Loucy (cell line): Measurements from ENCODE around the gene TMEM18.
A peak's percentile ranks its signal among the peaks of the same experiment; 100 is the strongest.

Source experiments
- H2AFZ ChIP-seq: fragments of 200-600 bp; sonication (generic); 2 replicates; pipeline ENCODE4 v1.6.0; 2016; ENCODE audit warnings: antibody characterized with exemption, mild to moderate bottlenecking, low read length, moderate library complexity
- H3F3A ChIP-seq: fragments of 200-600 bp; 2 replicates; pipeline ENCODE4 v1.6.0; 2016; ENCODE audit warnings: antibody characterized with exemption, low read depth, mild to moderate bottlenecking
- H3K27me3 ChIP-seq: fragments of 200-600 bp; sonication (generic); 2 replicates; pipeline ENCODE4 v1.6.1; 2014; ENCODE audit warnings: low read length, mild to moderate bottlenecking; ENCODE audit not compliant: insufficient read depth, poor library complexity, severe bottlenecking
- H3K36me3 ChIP-seq: fragments of 200-600 bp; sonication (generic); 2 replicates; pipeline ENCODE4 v1.6.1; 2016; ENCODE audit warnings: low read length; ENCODE audit not compliant: insufficient read depth
- H3K4me1 ChIP-seq: fragments of 200-600 bp; sonication (generic); 2 replicates; pipeline ENCODE4 v1.5.1; 2014; ENCODE audit warnings: low read length, mild to moderate bottlenecking; ENCODE audit not compliant: insufficient read depth, poor library complexity, severe bottlenecking
- H3K4me2 ChIP-seq: fragments of 200-600 bp; sonication (generic); 2 replicates; pipeline ENCODE4 v1.6.0; 2014; ENCODE audit warnings: antibody characterized with exemption, low read length, low read depth, mild to moderate bottlenecking; ENCODE audit not compliant: poor library complexity, severe bottlenecking
- H3K4me3 ChIP-seq: fragments of 200-600 bp; sonication (generic); 2 replicates; pipeline ENCODE4 v1.5.1; 2014; ENCODE audit warnings: low read length, mild to moderate bottlenecking, mixed read lengths; ENCODE audit not compliant: poor library complexity, severe bottlenecking
- H3K79me2 ChIP-seq: fragments of 200-600 bp; sonication (generic); 2 replicates; pipeline ENCODE4 v1.6.1; 2014; ENCODE audit warnings: low read length; ENCODE audit not compliant: insufficient read depth
- H3K9ac ChIP-seq: fragments of 200-600 bp; sonication (generic); 2 replicates; pipeline ENCODE4 v1.6.0; 2014; ENCODE audit warnings: mild to moderate bottlenecking, low read depth, low read length, moderate library complexity; ENCODE audit not compliant: poor library complexity, severe bottlenecking
- H3K9me2 ChIP-seq: fragments of 200-600 bp; sonication (generic); replicated peaks from 2 replicates; pipeline ENCODE4 v1.6.1; 2016; ENCODE audit warnings: low read depth, low read length, mixed read lengths
- H3K9me3 ChIP-seq: fragments of 200-600 bp; sonication (generic); 2 replicates; pipeline ENCODE4 v1.6.1; 2014; ENCODE audit warnings: mild to moderate bottlenecking, antibody characterized with exemption, low read length, low read depth; ENCODE audit not compliant: insufficient read depth
- H4K20me1 ChIP-seq: fragments of 200-600 bp; sonication (generic); 2 replicates; pipeline ENCODE4 v1.6.0; 2014; ENCODE audit warnings: antibody characterized with exemption, low read length, mild to moderate bottlenecking; ENCODE audit not compliant: insufficient read depth, poor library complexity, severe bottlenecking
- CTCF ChIP-seq: fragments of 200-600 bp; sonication (generic); conservative IDR thresholded peaks from 2 replicates; pipeline ENCODE4 v1.5.1; 2014; ENCODE audit warnings: mild to moderate bottlenecking, antibody characterized with exemption, low read length
- EZH2phosphoT487 ChIP-seq: fragments of 200-600 bp; IDR thresholded peaks from 2 replicates; pipeline ENCODE4 v1.6.1; 2018; ENCODE audit warnings: antibody characterized with exemption, mild to moderate bottlenecking, moderate library complexity, borderline replicate concordance

Gene TMEM18

GRCh38 chr2:677056-677958 lies at the start of gene TMEM18:
TMEM18 (minus strand) TSS chr2:677406; CDS start chr2:677345, 61 bp downstream.
- Histone ChIP-seq H3K9me2 (no peaks in the 10 kb centered on the region), H3K4me3 (peak within 1 kb of the TSS; percentile 79), H3K9me3 (no peaks in the 10 kb centered on the region), H3K36me3 (peaks cover 8% of the 10 kb centered on the region; the same call in 1 of the 2 replicates), H2AFZ (peak within 1 kb of the TSS; percentile 70), H3K27me3 (no peaks in the 10 kb centered on the region), H4K20me1 (peaks cover 34% of the 10 kb centered on the region), H3K9ac (peak within 1 kb of the TSS; percentile 94), H3K79me2 (peaks cover 50% of the 10 kb centered on the region), H3K4me1 (peaks cover 30% of the 10 kb centered on the region), H3F3A (no peaks in the 10 kb centered on the region), H3K4me2 (peak within 1 kb of the TSS; percentile 87)
- TF ChIP-seq CTCF, result no peak
- no peak for TF ChIP-seq EZH2phosphoT487

GRCh38 chr2:726169-726568 lies 49.0 kb upstream of the TMEM18 start:
- Histone ChIP-seq H4K20me1 (no peaks in the 10 kb centered on the region), H3K4me3 (no peak overlapping the region), H2AFZ (no peak overlapping the region), H3K9me2 (no peaks in the 10 kb centered on the region), H3K9me3 (no peaks in the 10 kb centered on the region), H3K79me2 (no peaks in the 10 kb centered on the region), H3K4me2 (no peak overlapping the region), H3K36me3 (no peaks in the 10 kb centered on the region), H3K4me1 (no peaks in the 10 kb centered on the region), H3K9ac (no peak overlapping the region), H3F3A (no peaks in the 10 kb centered on the region), H3K27me3 (no peaks in the 10 kb centered on the region)
- no peak for TF ChIP-seq EZH2phosphoT487
- TF ChIP-seq CTCF, result no peak

GRCh38 chr2:725468-725867 lies 48.3 kb upstream of the TMEM18 start:
- no peaks in the 10 kb centered on the region for H3K27me3 ChIP-seq

More at GRCh38 chr2:725468-725867, 48.3 kb upstream of the TMEM18 start:
- no peaks in the 10 kb centered on the region for H3K79me2 ChIP-seq
- TF ChIP-seq CTCF (no peak), EZH2phosphoT487 (no peak)
- H3K4me1 ChIP-seq, result no peaks in the 10 kb centered on the region
- H3K9me3 ChIP-seq, result no peaks in the 10 kb centered on the region
- H3K4me3 ChIP-seq, result no peak overlapping the region
- no peak overlapping the region for H2AFZ ChIP-seq
- H4K20me1 ChIP-seq, result no peaks in the 10 kb centered on the region
- no peak overlapping the region for H3K4me2 ChIP-seq
- no peaks in the 10 kb centered on the region for H3K36me3 ChIP-seq
- H3K9ac ChIP-seq, result no peak overlapping the region
- no peaks in the 10 kb centered on the region for H3F3A ChIP-seq
- no peaks in the 10 kb centered on the region for H3K9me2 ChIP-seq
